SK-N-SH treated with all-trans-retinoic acid at 6 μM for 48 hours (cell line): ENCODE measurements around the gene ATP11A.

Experiments
- ARNTL ChIP-seq: fragments of 450-650 bp; formaldehyde crosslinking; IDR thresholded peaks from 2 replicates; pipeline ENCODE4 v1.5.0; 2020; ENCODE audit warnings: low read depth, mild to moderate bottlenecking, moderate library complexity, borderline replicate concordance
- CREB5 ChIP-seq: fragments of 250-450 bp; sonication (Bioruptor Pico); IDR thresholded peaks from 2 replicates; pipeline ENCODE4 v1.5.1; 2020; ENCODE audit warnings: low read depth, mild to moderate bottlenecking, moderate library complexity
- ISL1 ChIP-seq: fragments of 250-450 bp; sonication (Bioruptor Pico); IDR thresholded peaks from 2 replicates; pipeline ENCODE4 v2.1.2; 2022; ENCODE audit warnings: mild to moderate bottlenecking, moderate library complexity
- PATZ1 ChIP-seq: fragments of 250-450 bp; sonication (Bioruptor Pico); IDR thresholded peaks from 2 replicates; pipeline ENCODE4 v1.8.0; 2020; ENCODE audit warnings: mild to moderate bottlenecking, moderate library complexity, borderline replicate concordance
- POU6F1 ChIP-seq: fragments of 250-450 bp; sonication (Bioruptor Pico); IDR thresholded peaks from 2 replicates; pipeline ENCODE4 v1.8.0; 2021; ENCODE audit warnings: low read depth, mild to moderate bottlenecking, moderate library complexity, borderline replicate concordance
- TCF4 ChIP-seq: fragments of 250-450 bp; sonication (Bioruptor Pico); IDR thresholded peaks from 2 replicates; pipeline ENCODE4 v1.8.0; 2021; ENCODE audit warnings: mild to moderate bottlenecking, moderate library complexity, borderline replicate concordance
- TOX ChIP-seq: fragments of 250-450 bp; sonication (Bioruptor Pico); IDR thresholded peaks from 2 replicates; pipeline ENCODE4 v1.8.0; 2021; ENCODE audit warnings: mild to moderate bottlenecking, moderate library complexity, borderline replicate concordance
- ZFP3 ChIP-seq: fragments of 250-450 bp; sonication (Bioruptor Pico); IDR thresholded peaks from 2 replicates; pipeline ENCODE4 v1.5.0; 2020; ENCODE audit warnings: mild to moderate bottlenecking, moderate library complexity
- ZFP30 ChIP-seq: fragments of 450-650 bp; formaldehyde crosslinking; IDR thresholded peaks from 2 replicates; pipeline ENCODE4 v1.5.0; 2022; ENCODE audit warnings: mild to moderate bottlenecking, moderate library complexity
- ZNF565 ChIP-seq: fragments of 450-650 bp; formaldehyde crosslinking; conservative IDR thresholded peaks from 2 replicates; pipeline ENCODE4 v1.5.0; 2020; ENCODE audit warnings: low read depth, mild to moderate bottlenecking, moderate library complexity
- ZNF70 ChIP-seq: fragments of 450-650 bp; formaldehyde crosslinking; IDR thresholded peaks from 2 replicates; pipeline ENCODE4 v1.5.0; 2020; ENCODE audit warnings: mild to moderate bottlenecking, moderate library complexity

- no peak for TF ChIP-seq CREB5
- no peak for TF ChIP-seq ZNF565 (CRISPR knock-in tag)
- no peak for TF ChIP-seq ISL1 (CRISPR knock-in tag)
- no peak for TF ChIP-seq ARNTL (CRISPR knock-in tag)
- TF ChIP-seq ZFP3 (CRISPR knock-in tag) = no peak
- TF ChIP-seq TOX (CRISPR knock-in tag) = no peak
- no peak for TF ChIP-seq ZFP30 (CRISPR knock-in tag)
- no peak for TF ChIP-seq ZNF70
- TF ChIP-seq POU6F1 (CRISPR knock-in tag) = no peak
- no peak for TF ChIP-seq TCF4 (CRISPR knock-in tag)
- no peak for TF ChIP-seq PATZ1 (CRISPR knock-in tag)
Observed at GRCh38 chr13:112877539-112877938, 187.7 kb downstream of the ATP11A start.
